Measurements from ENCODE around the gene CLIC5. TPM values are rescaled to one million over a fixed set of nuclear protein-coding genes. Genes with fewer than 3 reads are reported as not detected.

The CLIC5 gene
- polyA plus RNA-seq, 1 experiment: not detected

DNA sequence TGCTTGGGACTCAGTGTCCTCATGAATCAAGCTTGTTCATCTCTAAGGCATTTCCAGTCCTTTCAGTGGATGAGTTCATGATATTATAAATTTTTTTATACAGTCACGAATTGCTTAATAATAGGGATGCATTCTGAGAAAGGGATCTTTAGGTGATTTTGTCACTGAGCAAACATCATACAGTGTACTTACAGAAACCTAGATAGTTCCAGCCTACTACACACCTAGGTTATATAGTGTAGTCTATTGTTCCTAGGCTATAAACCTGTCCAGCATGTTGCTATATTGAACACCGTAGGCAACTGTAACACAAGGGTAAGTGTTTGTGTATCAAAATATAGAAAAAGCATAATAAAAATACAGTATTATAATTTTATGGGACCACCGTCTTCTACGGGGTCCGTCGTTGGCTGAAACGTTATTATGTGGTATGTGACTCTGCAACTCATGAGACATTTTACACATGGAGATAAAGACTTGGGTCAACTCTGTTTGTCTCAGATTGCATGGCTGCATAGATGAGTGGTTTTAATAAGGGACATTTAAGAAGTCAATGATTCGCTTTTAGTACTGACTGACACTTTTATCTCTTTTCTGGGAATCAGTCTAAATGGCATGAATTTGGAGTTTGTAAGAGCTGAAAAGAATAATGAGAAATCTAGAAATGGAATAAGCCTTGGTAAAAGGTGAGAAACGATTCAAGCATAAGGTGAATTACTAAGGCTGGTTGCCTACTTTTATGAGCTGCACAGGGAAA lies 33.2 kb downstream of the CLIC5 start:
- Histone ChIP-seq H3K27me3 (ENCODE audit: control insufficient read depth, insufficient read depth, low read length) (no peaks in the 10 kb centered on the region), H3K4me3 (ENCODE audit: low read depth, low read length) (no peak overlapping the region), H3K27ac (ENCODE audit: low read depth, low read length) (no peak overlapping the region), H3K9me3 (ENCODE audit: control insufficient read depth, insufficient read depth, low read length) (no peaks in the 10 kb centered on the region)
- POLR2A ChIA-PET: no interaction called here
- no peak for DNase-seq (ENCODE audit: low read depth, low spot score)
- CTCF ChIA-PET: no interaction called here
- TF ChIP-seq, protein P1, sequence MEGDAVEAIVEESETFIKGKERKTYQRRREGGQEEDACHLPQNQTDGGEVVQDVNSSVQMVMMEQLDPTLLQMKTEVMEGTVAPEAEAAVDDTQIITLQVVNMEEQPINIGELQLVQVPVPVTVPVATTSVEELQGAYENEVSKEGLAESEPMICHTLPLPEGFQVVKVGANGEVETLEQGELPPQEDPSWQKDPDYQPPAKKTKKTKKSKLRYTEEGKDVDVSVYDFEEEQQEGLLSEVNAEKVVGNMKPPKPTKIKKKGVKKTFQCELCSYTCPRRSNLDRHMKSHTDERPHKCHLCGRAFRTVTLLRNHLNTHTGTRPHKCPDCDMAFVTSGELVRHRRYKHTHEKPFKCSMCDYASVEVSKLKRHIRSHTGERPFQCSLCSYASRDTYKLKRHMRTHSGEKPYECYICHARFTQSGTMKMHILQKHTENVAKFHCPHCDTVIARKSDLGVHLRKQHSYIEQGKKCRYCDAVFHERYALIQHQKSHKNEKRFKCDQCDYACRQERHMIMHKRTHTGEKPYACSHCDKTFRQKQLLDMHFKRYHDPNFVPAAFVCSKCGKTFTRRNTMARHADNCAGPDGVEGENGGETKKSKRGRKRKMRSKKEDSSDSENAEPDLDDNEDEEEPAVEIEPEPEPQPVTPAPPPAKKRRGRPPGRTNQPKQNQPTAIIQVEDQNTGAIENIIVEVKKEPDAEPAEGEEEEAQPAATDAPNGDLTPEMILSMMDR (IDR thresholded peaks at IDR 0.05; ENCODE audit: low read depth, low read length): no peak

DNA sequence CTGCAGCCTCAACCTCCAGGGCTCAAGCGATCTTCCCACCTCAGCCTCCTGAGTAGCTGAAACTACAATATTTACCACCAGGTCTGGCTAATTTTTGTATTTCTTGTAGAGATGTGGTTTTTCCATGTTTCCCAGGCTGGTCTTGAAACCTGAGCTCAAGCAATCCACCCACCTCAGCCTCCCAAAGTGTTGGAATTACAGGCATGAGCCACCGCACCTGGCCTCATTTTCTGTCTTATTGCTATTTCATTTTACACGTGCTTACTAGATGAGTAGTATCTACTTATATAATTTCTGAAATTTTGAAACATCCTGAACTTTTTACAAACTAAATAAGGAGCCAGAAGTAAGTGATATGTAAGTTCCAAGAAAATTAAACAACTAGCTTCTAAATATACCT lies 34.6 kb downstream of the CLIC5 start:
- Histone ChIP-seq H3K4me3 (ENCODE audit: low read depth, low read length) (no peak overlapping the region), H3K27me3 (ENCODE audit: control insufficient read depth, insufficient read depth, low read length) (no peaks in the 10 kb centered on the region), H3K27ac (ENCODE audit: low read depth, low read length) (no peak overlapping the region), H3K9me3 (ENCODE audit: control insufficient read depth, insufficient read depth, low read length) (no peaks in the 10 kb centered on the region)
- CTCF ChIA-PET: no interaction called here
- POLR2A ChIA-PET: no interaction called here
- no peak for DNase-seq (ENCODE audit: low read depth, low spot score)
- TF ChIP-seq, protein P1 (IDR thresholded peaks at IDR 0.05; ENCODE audit: low read depth, low read length): no peak

DNA sequence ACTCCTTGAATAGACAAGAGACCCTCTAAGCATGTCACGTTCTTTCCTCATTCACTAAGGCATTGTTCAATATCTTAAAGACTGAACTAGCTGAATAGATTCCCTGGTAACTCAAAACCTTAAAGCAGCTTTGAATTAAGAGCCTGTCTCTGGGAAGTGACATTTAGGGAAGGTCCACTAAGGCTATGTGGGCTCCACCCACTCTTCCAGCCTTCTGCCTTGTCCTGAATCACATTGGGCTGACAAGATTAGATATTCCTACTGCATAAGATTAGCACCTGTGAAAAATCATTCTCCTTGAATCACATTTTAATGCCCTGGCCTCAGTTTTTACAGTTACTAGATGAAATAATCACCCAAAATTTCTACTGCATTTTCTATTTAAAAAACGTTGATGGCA lies 36.3 kb downstream of the CLIC5 start:
- H3K4me3 ChIP-seq (ENCODE audit: low read depth, low read length): no peak overlapping the region
- CTCF ChIA-PET: no interaction called here
- TF ChIP-seq, protein P1 (IDR thresholded peaks at IDR 0.05; ENCODE audit: low read depth, low read length): no peak
- 0 out of 2 replicates have a peak, but pooled peaks cover 2% of the 10 kb centered on the region for H3K9me3 ChIP-seq (ENCODE audit: control insufficient read depth, insufficient read depth, low read length)
- POLR2A ChIA-PET: no interaction called here
- H3K27ac ChIP-seq (ENCODE audit: low read depth, low read length): no peak overlapping the region
- DNase-seq (ENCODE audit: low read depth, low spot score): no peak
- no peaks in the 10 kb centered on the region for H3K27me3 ChIP-seq (ENCODE audit: control insufficient read depth, insufficient read depth, low read length)

DNA sequence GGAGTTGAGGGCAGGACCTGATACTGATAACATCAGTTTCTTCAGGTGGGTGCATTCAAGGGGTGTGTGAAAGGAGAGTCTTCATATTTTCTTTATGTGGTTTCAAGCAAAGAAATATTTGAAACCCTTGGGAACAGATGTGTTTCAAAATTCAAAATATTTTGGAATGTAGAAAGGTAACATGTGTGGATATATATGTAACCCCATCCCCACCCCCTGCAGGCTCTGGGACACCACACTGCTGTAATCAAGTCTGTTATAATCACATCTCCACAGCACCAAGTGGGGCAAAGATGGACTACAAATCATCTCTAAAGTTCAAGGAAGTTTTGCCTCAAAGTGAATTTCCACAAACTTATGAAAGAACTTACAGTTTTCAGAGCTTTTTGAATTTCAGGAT lies 41.1 kb downstream of the CLIC5 start:
- TF ChIP-seq, protein P1 (IDR thresholded peaks at IDR 0.05; ENCODE audit: low read depth, low read length): no peak

DNA sequence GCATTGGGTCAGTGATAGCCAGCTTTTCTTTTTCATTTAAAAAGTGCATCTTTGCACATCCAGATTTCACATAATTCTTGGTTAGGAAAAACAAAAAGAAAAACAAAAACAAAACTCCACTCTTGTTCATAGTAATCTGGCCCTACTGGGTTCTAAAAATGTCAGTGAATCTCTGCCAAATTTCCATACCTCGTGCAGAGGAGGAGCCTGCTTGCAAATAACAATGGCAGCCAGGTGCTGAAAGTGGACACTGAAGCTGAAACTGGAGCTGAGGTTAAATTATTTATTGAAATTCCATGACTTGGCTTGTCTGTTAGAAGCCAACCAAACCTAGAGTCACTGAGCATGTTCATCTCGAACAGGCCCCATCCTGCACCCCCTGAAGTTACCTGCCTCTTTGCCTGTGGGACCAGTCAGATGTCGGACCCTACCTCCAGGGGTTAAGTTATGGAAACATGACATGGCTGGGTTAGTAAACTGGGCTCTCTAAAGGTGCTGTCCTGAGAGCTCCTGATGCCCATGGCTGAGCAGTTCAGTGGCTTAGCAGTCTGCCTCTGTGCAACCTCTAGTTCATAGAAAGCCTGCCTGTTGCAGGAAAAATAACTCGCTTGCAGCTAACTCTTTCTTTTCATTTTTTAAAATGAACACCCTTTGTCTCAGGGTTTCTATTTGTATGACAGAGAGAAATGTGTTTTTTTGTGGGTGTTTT lies 42.7 kb downstream of the CLIC5 start:
- Histone ChIP-seq H3K27ac (ENCODE audit: low read depth, low read length) (no peak overlapping the region), H3K27me3 (ENCODE audit: control insufficient read depth, insufficient read depth, low read length) (no peaks in the 10 kb centered on the region), H3K4me3 (ENCODE audit: low read depth, low read length) (no peak overlapping the region), H3K9me3 (ENCODE audit: control insufficient read depth, insufficient read depth, low read length) (0 out of 2 replicates have a peak, but pooled peaks cover 2% of the 10 kb centered on the region)
- DNase-seq (ENCODE audit: low read depth, low spot score): no peak
- CTCF ChIA-PET: interaction anchor here (0.7 kb wide), 1 partner anchor 1498 kb away, joined by 3 read pairs; no protein-coding TSS in a partner anchor
- POLR2A ChIA-PET: no interaction called here
- TF ChIP-seq, protein P1 (IDR thresholded peaks at IDR 0.05; ENCODE audit: low read depth, low read length): no peak

More for the DNA sequence above, 41.1 kb downstream of the CLIC5 start:
- no peak for DNase-seq (ENCODE audit: low read depth, low spot score)
- ChIA-PET CTCF (no interaction called here), POLR2A (no interaction called here)
- Histone ChIP-seq H3K27ac (ENCODE audit: low read depth, low read length) (no peak overlapping the region), H3K9me3 (ENCODE audit: control insufficient read depth, insufficient read depth, low read length) (0 out of 2 replicates have a peak, but pooled peaks cover 2% of the 10 kb centered on the region), H3K27me3 (ENCODE audit: control insufficient read depth, insufficient read depth, low read length) (no peaks in the 10 kb centered on the region), H3K4me3 (ENCODE audit: low read depth, low read length) (no peak overlapping the region)

All from AG04450 (cell line).